Amniotic stem cell (primary cell): ENCODE measurements around the gene OR2T4.

Experiments used
- DNase-seq: peaks from one replicate; lab custom pipeline; 2025; lab: John Stamatoyannopoulos, UW

The OR2T4 gene, protein sequence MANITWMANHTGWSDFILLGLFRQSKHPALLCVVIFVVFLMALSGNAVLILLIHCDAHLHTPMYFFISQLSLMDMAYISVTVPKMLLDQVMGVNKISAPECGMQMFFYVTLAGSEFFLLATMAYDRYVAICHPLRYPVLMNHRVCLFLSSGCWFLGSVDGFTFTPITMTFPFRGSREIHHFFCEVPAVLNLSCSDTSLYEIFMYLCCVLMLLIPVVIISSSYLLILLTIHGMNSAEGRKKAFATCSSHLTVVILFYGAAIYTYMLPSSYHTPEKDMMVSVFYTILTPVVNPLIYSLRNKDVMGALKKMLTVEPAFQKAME

DNA sequence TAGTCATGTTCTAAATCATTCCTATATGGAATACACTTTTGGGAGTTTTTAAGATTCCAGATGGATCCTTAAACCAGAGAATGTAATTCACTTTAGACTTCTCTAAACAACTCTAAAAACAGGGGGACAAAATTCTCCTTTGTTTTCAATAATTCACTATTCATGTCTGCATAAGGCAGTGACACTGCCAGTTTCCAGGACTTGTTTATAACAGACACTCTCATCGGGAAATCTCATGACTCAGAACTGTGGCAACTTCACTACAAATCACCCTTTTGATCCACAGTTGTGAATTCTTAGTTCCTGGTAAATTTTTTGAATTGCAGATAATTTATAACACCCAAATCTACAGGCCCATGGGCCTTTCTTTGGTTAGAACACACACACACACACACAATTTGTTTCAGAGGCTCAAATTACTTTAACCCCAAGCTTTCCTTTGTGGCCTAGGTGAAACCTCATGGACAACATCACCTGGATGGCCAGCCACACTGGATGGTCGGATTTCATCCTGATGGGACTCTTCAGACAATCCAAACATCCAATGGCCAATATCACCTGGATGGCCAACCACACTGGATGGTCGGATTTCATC lies at the start of gene OR2T4:
OR2T4 (plus strand) TSS at position 545 of the 595 bp plus-strand sequence; CDS start at position 545, 0 bp downstream.
- DNase-seq = no peak

DNA sequence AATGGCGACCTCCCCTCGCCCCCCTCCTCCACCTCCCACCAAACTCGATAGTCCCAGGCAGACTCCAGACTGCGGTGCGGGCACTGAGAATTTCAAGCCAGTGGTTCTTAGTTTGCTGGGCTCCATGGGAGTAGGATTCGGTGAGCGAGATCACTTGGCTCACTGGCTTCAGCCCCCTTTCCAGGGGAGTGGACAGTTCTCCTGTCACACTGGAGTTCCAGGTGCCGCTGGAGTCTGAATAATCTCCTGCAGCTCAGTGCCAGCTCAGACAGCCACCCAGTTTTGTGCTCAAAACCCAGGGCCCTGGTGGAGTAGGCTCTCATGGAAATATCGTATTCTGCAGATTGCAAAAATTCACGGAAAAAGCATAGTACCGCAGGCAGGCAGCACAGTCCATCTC lies 44.7 kb upstream of the OR2T4 start:
- no peak for DNase-seq

DNA sequence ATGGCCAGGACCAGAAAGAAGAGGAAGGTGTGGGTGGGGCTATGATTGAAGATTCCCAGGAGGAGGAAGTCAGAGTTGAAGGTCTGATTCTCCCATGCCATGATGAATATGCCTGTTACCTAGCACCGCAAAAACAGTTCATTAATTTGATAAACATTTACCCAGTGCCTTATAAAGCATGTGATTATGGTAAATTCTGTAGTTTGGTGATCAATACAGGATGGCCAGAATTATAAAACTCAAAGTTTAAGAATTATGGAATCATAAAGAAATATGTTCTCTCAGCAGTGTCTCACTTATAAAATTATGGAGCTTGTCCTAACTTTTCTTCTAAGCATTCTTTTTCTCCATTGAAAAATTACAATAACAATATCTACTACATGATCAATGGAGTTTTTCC lies 37.0 kb upstream of the OR2T4 start, which contains the start of gene OR2M7:
OR2M7 (minus strand) TSS at position 101 of the 400 bp plus-strand sequence; CDS start at position 101, 0 bp downstream.
- no peak for DNase-seq

DNA sequence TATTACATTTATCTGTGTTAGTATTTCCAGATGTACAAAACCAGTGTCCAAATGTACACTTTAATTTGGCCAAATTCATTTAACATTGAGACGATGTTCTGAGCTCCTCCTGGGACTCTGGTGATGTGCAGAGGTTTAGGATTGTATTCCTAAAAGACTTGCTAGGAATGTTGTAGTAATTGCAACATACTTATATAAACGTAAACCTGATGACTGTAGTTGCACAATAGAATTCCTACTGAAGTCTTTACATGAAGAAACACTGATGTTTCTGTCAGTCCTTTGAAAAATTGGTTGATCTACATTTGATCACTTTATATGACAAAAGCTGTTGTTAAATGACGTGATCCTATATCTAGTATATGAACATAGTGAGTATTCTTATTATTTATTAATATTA lies 18.0 kb upstream of the OR2T4 start:
- DNase-seq = no peak

DNA sequence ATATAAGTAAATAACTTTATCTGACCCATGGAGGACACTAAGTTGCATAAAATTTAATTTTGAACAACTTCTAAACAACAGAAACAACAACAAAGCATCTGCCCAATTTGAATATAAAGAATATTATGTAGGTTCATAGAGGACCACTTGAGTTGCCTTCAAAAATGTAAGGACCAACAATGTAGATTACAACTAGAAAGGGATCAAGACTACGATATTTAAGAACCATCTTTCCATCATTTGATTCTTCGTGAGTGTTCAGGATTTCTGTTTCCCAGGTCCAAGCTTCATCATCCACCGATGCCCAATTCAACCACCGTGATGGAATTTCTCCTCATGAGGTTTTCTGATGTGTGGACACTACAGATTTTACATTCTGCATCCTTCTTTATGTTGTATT lies 13.0 kb upstream of the OR2T4 start, which contains the start of gene OR14C36:
OR14C36 (plus strand) TSS at position 301 of the 400 bp plus-strand sequence; CDS start at position 301, 0 bp downstream.
- DNase-seq = no peak

DNA sequence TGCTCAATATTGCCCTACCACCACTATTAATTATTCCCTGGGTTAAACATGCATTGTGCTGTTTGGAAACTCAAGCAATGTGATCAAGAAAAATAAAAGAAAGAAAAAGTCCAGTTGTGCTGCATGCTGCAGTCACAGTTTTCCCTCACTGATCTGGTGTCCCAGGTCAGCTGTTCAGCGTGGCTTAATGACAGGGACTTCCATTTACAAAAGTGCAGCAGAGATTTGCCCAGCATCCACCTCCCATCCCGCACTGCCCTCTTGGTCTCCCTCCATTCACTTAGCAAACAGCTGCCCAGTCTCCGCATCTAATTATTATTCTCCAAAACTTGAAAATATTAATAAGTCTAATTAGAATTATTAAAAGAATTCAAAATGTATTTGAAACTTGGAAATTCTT lies 2.0 kb upstream of the OR2T4 start:
- no peak for DNase-seq

DNA sequence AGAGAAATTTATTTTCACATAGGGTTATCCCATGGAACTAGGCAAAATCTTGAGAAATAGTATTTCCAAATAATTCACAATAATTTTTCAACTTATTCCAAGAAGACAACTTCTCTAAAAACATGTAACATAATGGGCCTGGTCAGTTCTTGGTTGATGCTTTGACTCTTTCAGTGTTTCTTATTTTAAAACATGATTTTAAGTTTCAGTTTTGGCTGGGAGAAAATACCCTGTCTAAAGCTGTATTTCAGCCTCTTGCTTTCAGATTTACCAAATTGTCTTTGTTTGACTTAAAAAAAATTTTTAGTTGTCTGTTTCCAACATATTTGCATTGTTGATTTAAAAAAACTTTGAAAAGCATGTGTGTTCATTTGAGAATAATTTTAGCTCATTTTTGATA lies 5.1 kb downstream of the OR2T4 start:
- DNase-seq = no peak

DNA sequence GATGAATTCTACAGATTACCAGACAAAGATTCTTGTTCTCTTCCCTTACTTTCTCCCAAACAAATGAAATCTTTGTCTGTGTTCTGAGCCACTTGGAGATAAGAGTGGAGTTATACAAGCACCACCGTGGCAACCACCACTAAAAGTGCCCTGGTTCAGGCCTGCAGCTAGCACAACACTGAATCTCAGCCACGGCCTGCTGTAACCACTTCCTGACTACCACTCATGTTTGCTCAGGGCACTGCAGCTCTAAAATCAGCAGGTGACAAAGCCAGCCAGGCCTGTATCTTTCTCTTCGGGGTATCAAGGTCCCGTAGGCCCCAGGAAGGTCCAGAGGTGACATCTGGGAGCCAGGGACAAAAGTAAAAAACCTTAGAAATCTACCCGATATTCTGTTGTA lies 10.9 kb downstream of the OR2T4 start:
- DNase-seq = no peak

DNA sequence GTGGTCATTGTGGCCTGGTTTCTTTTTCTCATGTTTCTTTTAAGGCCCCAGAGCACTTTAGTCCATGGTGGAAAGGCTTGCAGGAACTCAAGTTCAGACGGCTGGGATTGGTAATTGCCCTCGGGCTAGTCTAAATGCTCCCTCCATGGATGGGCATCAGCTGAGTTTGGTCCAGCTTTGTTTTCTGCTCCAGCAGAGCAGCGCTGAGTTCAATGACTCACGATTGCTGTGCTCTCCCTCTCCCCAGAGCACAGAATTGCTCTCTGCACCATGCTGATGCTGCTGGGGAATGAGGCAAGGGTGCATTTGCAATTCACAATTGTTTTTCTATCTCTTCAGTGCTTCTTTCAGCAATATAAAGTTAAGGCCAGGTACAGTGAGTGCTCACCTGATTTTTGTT lies 12.3 kb downstream of the OR2T4 start:
- no peak for DNase-seq

DNA sequence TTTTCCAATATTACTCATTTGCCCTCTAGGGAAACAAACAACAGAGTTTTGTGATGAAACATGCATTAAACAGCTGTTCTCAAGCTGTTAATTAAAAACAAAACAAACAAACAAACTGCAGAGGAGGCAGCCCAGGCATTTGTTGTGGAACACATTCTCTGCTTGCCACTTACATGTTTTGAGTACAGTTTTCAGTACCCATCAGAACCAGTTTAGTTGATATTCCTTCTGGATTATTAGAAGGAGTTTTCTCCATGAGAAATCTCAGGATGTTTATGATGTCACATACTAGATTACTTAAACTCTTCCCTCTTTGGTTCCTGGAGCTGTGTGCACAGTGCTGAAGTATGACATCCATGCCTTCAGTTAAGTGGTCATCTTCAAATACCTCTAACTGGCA lies 14.0 kb downstream of the OR2T4 start, which contains the start of gene OR2T6:
OR2T6 (plus strand) TSS at position 301 of the 400 bp plus-strand sequence. CDS start 11,863 bp downstream, outside the sequence.
- DNase-seq = no peak

DNA sequence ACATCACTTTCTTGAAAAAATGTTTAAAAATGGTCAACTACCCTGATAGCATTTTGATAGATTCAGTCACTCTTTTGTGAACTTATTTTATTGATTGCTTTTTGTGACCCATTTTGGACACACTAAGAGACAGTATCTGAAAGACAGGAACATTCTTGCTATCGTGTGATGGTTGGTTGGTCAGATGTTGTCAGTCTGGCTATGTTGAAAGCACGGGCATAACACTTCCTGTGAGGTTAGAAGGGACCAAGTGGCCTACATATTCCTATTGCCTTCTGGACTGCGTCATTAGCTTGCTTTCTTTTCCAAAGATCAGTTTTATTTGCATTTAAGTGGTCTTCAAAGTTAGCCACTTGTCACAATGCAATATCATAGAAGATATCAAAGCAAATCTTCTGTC lies 15.5 kb downstream of the OR2T4 start:
- no peak for DNase-seq

DNA sequence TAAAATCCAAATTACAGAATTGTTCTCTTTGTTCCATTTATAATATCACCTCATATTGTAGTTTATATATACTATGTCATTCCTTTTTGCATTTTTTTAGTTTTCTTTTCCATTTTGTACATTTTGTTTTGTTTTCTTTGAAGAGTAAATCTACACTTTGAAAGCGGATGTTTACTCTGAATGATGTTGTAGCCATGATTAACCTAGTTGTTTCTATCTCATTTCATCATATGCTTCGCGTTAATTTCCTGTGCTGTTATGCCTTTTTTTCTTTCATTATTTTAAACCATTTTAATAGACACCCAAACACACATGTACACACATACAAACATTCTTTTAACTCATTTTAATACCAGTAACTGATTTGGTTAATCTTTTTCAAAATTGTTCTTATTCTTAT lies 19.4 kb downstream of the OR2T4 start:
- no peak for DNase-seq

DNA sequence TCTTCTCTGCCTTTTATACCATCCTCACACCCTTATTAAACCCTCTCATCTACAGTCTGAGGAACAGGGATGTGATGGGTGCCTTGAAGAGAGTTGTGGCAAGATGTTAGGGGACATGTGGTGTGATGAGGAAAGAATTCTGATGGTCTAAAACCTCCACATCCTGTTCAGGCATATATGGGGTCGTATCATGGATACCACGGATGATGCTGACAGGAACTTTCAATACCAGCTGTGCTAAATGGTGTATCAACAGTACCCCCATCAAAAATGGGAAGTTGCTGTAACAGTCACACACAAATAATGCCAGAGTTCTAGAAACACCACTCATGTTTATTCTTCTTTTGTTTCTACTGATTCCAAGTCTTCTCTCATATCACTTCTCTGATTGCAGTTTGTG lies 27.0 kb downstream of the OR2T4 start:
- DNase-seq = no peak

DNA sequence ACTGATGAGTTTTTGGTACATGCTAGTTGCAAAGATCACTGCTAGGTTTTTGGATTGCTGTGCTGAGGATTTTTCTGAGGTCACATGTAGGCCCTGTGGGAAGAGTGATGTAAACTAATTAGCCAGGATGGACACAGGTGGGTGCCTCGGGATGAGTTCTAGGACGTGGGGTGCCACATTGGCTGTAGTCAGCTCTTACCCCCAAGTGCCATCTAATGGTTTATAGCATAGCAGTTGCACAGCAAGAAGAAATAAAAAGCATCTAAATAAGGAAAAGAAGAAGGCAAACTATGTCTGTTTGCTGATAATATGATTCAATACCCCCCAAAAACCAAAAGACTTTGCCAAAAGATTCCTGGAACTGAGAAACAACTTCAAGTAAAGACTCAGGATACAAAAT lies 31.6 kb downstream of the OR2T4 start:
- no peak for DNase-seq

DNA sequence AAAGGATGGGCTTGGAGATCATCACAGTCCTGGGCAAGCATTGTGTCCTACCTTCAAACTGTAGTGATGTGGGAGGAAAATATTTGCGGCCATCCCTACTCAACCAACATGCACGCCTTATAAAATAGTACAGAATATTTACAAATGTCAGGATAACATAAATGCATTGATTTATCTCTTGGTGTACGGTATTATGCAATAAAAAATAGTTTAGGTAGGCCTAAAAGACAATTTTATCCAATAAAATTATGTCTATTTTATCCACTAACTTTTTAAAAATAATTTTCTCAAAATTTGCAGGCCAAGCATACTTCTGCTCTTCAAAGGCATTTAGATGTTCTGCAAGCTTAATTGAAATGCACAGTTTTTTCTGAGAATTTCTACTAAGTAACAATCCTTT lies 41.3 kb downstream of the OR2T4 start, which contains the start of gene OR2T1:
OR2T1 (plus strand) TSS at position 301 of the 400 bp plus-strand sequence. CDS start 3,100 bp downstream, outside the sequence.
- no peak for DNase-seq

DNA sequence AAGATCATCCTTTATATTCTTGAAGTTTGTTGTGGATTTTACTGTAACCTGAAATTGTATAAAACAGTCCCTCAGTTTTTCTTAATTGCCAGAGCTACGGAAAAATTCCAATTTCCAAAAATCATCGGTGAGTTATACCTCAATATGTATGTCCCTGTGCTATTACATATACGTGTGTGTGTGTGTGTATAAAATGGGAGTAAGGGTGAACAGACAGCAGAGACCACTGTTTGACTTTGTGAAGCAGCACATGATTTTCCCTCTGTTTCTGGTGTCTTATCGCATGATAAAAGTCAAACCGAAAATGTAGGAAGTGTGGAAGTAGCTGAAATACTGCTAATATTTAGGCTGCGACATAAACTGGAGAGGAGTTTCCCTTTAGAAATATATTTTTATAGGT lies 42.6 kb downstream of the OR2T4 start:
- DNase-seq = no peak

DNA sequence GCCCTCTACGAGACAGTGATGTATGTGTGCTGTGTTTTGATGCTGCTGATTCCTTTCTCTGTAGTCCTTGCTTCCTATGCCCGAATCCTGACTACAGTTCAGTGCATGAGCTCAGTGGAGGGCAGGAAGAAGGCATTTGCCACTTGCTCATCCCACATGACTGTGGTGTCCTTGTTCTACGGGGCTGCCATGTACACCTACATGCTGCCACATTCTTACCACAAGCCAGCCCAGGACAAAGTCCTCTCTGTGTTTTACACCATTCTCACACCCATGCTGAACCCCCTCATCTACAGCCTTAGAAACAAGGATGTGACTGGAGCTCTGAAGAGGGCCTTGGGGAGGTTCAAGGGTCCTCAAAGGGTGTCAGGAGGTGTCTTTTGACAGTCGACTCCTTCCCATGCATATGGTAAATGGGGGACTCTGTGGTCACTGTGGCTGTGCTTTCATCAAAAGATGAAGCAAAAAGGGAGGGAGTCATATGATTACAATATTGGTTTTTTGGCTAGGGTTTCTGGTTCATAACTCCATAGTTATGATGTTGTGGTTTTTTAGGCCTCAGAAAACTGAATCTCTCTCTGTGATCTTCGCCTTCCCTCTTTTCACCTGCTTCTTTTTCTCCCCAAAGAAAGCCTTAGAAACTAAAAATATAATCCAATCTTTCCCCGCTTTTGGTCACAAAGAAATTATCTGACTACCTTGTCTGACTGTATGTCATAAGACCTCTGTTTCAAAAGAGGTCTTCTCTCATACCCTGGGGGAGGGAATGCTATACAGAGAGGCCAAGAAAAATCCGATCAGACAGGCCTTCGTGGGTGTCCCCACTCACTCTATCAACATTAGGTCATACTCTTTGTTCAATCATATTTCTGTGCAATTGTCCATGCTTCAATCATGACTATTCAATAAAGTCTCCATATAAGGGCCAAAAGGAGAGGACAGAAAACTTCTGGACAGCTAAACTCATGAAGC lies 45.5 kb downstream of the OR2T4 start:
- DNase-seq = no peak
